SK-N-SH treated with all-trans-retinoic acid at 6 μM for 48 hours (cell line): ENCODE results near the gene CHCHD4.

ENCODE experiments used
- ATAC-seq: fragments of 200-7000 bp; cut with Tn5 transposase; 3 replicates; pipeline ENCODE4 v1.9.1; 2020; ENCODE audit warnings: mild to moderate bottlenecking, moderate library complexity
- ARNTL ChIP-seq: fragments of 450-650 bp; formaldehyde crosslinking; IDR thresholded peaks from 2 replicates; pipeline ENCODE4 v1.5.0; 2020; ENCODE audit warnings: low read depth, mild to moderate bottlenecking, moderate library complexity, borderline replicate concordance
- BACH2 ChIP-seq: fragments of 250-450 bp; sonication (Bioruptor Pico); IDR thresholded peaks from 2 replicates; pipeline ENCODE4 v1.9.0; 2021; ENCODE audit warnings: mild to moderate bottlenecking, borderline replicate concordance
- CSDC2 ChIP-seq: fragments of 250-450 bp; sonication (Bioruptor Pico); IDR thresholded peaks from 2 replicates; pipeline ENCODE4 v1.5.0; 2020; ENCODE audit warnings: mild to moderate bottlenecking, moderate library complexity
- ESRRG ChIP-seq: fragments of 250-450 bp; sonication (Bioruptor Pico); IDR thresholded peaks from 2 replicates; pipeline ENCODE4 v1.6.1; 2021; ENCODE audit warnings: mild to moderate bottlenecking
- GLIS3 ChIP-seq: fragments of 250-450 bp; sonication (Bioruptor Pico); IDR thresholded peaks from 2 replicates; pipeline ENCODE4 v1.5.0; 2020; ENCODE audit warnings: mild to moderate bottlenecking, moderate library complexity
- ISL1 ChIP-seq: fragments of 250-450 bp; sonication (Bioruptor Pico); IDR thresholded peaks from 2 replicates; pipeline ENCODE4 v2.1.2; 2022; ENCODE audit warnings: mild to moderate bottlenecking, moderate library complexity
- OSR1 ChIP-seq: fragments of 250-450 bp; sonication (Bioruptor Pico); IDR thresholded peaks from 2 replicates; pipeline ENCODE4 v1.8.0; 2022; ENCODE audit warnings: moderate library complexity, mild to moderate bottlenecking, inconsistent platforms
- PPARA ChIP-seq: fragments of 250-450 bp; sonication (Bioruptor Pico); IDR thresholded peaks from 2 replicates; pipeline ENCODE4 v1.5.0; 2020; ENCODE audit warnings: mild to moderate bottlenecking, borderline replicate concordance
- RARB ChIP-seq: fragments of 250-450 bp; sonication (Bioruptor Pico); IDR thresholded peaks from 2 replicates; pipeline ENCODE4 v1.8.0; 2021; ENCODE audit warnings: mild to moderate bottlenecking, moderate library complexity
- SNAI2 ChIP-seq: fragments of 250-450 bp; sonication (Bioruptor Pico); IDR thresholded peaks from 2 replicates; pipeline ENCODE4 v1.5.0; 2020; ENCODE audit warnings: mild to moderate bottlenecking, moderate library complexity
- TCF4 ChIP-seq: fragments of 250-450 bp; sonication (Bioruptor Pico); IDR thresholded peaks from 2 replicates; pipeline ENCODE4 v1.8.0; 2021; ENCODE audit warnings: mild to moderate bottlenecking, moderate library complexity, borderline replicate concordance
- TOX ChIP-seq: fragments of 250-450 bp; sonication (Bioruptor Pico); IDR thresholded peaks from 2 replicates; pipeline ENCODE4 v1.8.0; 2021; ENCODE audit warnings: mild to moderate bottlenecking, moderate library complexity, borderline replicate concordance
- ZC3H10 ChIP-seq: fragments of 250-450 bp; sonication (Bioruptor Pico); IDR thresholded peaks from 2 replicates; pipeline ENCODE4 v1.5.1; 2021; ENCODE audit warnings: mild to moderate bottlenecking, moderate library complexity
- ZFP3 ChIP-seq: fragments of 250-450 bp; sonication (Bioruptor Pico); IDR thresholded peaks from 2 replicates; pipeline ENCODE4 v1.5.0; 2020; ENCODE audit warnings: mild to moderate bottlenecking, moderate library complexity
- ZFP30 ChIP-seq: fragments of 450-650 bp; formaldehyde crosslinking; IDR thresholded peaks from 2 replicates; pipeline ENCODE4 v1.5.0; 2022; ENCODE audit warnings: mild to moderate bottlenecking, moderate library complexity
- ZNF565 ChIP-seq: fragments of 450-650 bp; formaldehyde crosslinking; conservative IDR thresholded peaks from 2 replicates; pipeline ENCODE4 v1.5.0; 2020; ENCODE audit warnings: low read depth, mild to moderate bottlenecking, moderate library complexity
- ZNF70 ChIP-seq: fragments of 450-650 bp; formaldehyde crosslinking; IDR thresholded peaks from 2 replicates; pipeline ENCODE4 v1.5.0; 2020; ENCODE audit warnings: mild to moderate bottlenecking, moderate library complexity
- ZNF8 ChIP-seq: fragments of 450-650 bp; formaldehyde crosslinking; IDR thresholded peaks from 2 replicates; pipeline ENCODE4 v1.5.0; 2020; ENCODE audit warnings: mild to moderate bottlenecking, moderate library complexity
- TF ChIP-seq, protein P1 (sequence below): fragments of 250-450 bp; sonication (Bioruptor Pico); IDR thresholded peaks from 2 replicates; pipeline ENCODE4 v1.8.0; 2021; ENCODE audit warnings: low read depth, mild to moderate bottlenecking, moderate library complexity, borderline replicate concordance
- TF ChIP-seq, protein P2 (sequence below): fragments of 250-450 bp; sonication (Bioruptor Pico); IDR thresholded peaks from 2 replicates; pipeline ENCODE4 v1.5.1; 2020; ENCODE audit warnings: low read depth, mild to moderate bottlenecking, moderate library complexity
- TF ChIP-seq, protein P3 (sequence below): fragments of 250-450 bp; sonication (Bioruptor Pico); IDR thresholded peaks from 2 replicates; pipeline ENCODE4 v1.5.0; 2020; ENCODE audit warnings: mild to moderate bottlenecking, moderate library complexity
- TF ChIP-seq, protein P4 (sequence below): fragments of 250-450 bp; sonication (Bioruptor Pico); IDR thresholded peaks from 2 replicates; pipeline ENCODE4 v1.5.1; 2021; ENCODE audit warnings: mild to moderate bottlenecking, moderate library complexity

The CHCHD4 gene

DNA sequence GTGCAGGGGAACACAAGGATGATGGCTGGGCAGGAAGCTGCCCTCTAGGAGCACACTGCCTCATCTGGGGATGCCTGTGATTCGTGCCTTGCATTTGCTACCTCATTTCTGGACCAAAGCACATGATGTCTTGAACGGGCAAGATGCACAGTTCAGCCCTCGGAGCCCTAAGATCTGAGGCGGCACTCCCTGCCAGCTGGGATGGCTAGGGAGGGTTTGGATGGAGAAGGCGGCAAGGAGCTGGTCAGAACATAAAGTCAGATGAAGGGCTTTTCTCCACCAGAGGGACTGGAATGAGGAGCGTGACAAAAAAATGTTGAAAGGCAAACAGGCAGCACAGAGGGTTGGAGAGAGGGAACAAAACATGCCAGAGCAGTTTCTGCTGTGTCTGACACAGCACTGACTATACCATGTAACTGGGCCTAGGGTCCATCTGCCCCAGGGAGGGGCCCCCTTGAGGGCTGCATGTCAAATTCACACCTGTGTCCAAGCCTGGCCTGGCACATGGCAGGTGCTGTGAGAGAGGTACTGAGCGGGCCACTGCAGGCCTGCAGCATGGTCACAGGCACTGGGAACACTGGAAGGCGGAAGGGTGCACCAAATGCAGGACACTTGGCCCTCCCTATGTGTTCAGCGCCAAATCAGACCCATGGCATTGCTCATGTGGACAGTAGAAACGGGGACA is 21.9 kb upstream of the CHCHD4 start:
- TF ChIP-seq ESRRG (CRISPR knock-in tag) (no peak), OSR1 (no peak), GLIS3 (CRISPR knock-in tag) (no peak), ARNTL (CRISPR knock-in tag) (no peak), ZNF70 (CRISPR knock-in tag) (no peak), CSDC2 (CRISPR knock-in tag) (no peak), ZC3H10 (CRISPR knock-in tag) (no peak), ZFP30 (CRISPR knock-in tag) (no peak), ISL1 (no peak), TCF4 (CRISPR knock-in tag) (no peak), RARB (CRISPR knock-in tag) (no peak), ZFP3 (CRISPR knock-in tag) (no peak)
- TF ChIP-seq, protein P1, sequence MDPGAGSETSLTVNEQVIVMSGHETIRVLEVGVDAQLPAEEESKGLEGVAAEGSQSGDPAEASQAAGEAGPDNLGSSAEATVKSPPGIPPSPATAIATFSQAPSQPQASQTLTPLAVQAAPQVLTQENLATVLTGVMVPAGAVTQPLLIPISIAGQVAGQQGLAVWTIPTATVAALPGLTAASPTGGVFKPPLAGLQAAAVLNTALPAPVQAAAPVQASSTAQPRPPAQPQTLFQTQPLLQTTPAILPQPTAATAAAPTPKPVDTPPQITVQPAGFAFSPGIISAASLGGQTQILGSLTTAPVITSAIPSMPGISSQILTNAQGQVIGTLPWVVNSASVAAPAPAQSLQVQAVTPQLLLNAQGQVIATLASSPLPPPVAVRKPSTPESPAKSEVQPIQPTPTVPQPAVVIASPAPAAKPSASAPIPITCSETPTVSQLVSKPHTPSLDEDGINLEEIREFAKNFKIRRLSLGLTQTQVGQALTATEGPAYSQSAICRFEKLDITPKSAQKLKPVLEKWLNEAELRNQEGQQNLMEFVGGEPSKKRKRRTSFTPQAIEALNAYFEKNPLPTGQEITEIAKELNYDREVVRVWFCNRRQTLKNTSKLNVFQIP (CRISPR knock-in tag) = no peak
- TF ChIP-seq, protein P2, sequence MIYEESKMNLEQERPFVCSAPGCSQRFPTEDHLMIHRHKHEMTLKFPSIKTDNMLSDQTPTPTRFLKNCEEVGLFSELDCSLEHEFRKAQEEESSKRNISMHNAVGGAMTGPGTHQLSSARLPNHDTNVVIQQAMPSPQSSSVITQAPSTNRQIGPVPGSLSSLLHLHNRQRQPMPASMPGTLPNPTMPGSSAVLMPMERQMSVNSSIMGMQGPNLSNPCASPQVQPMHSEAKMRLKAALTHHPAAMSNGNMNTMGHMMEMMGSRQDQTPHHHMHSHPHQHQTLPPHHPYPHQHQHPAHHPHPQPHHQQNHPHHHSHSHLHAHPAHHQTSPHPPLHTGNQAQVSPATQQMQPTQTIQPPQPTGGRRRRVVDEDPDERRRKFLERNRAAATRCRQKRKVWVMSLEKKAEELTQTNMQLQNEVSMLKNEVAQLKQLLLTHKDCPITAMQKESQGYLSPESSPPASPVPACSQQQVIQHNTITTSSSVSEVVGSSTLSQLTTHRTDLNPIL (CRISPR knock-in tag) = no peak
- TF ChIP-seq, protein P3, sequence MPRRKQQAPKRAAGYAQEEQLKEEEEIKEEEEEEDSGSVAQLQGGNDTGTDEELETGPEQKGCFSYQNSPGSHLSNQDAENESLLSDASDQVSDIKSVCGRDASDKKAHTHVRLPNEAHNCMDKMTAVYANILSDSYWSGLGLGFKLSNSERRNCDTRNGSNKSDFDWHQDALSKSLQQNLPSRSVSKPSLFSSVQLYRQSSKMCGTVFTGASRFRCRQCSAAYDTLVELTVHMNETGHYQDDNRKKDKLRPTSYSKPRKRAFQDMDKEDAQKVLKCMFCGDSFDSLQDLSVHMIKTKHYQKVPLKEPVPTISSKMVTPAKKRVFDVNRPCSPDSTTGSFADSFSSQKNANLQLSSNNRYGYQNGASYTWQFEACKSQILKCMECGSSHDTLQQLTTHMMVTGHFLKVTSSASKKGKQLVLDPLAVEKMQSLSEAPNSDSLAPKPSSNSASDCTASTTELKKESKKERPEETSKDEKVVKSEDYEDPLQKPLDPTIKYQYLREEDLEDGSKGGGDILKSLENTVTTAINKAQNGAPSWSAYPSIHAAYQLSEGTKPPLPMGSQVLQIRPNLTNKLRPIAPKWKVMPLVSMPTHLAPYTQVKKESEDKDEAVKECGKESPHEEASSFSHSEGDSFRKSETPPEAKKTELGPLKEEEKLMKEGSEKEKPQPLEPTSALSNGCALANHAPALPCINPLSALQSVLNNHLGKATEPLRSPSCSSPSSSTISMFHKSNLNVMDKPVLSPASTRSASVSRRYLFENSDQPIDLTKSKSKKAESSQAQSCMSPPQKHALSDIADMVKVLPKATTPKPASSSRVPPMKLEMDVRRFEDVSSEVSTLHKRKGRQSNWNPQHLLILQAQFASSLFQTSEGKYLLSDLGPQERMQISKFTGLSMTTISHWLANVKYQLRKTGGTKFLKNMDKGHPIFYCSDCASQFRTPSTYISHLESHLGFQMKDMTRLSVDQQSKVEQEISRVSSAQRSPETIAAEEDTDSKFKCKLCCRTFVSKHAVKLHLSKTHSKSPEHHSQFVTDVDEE (CRISPR knock-in tag) = no peak
- ATAC-seq = no peak

DNA sequence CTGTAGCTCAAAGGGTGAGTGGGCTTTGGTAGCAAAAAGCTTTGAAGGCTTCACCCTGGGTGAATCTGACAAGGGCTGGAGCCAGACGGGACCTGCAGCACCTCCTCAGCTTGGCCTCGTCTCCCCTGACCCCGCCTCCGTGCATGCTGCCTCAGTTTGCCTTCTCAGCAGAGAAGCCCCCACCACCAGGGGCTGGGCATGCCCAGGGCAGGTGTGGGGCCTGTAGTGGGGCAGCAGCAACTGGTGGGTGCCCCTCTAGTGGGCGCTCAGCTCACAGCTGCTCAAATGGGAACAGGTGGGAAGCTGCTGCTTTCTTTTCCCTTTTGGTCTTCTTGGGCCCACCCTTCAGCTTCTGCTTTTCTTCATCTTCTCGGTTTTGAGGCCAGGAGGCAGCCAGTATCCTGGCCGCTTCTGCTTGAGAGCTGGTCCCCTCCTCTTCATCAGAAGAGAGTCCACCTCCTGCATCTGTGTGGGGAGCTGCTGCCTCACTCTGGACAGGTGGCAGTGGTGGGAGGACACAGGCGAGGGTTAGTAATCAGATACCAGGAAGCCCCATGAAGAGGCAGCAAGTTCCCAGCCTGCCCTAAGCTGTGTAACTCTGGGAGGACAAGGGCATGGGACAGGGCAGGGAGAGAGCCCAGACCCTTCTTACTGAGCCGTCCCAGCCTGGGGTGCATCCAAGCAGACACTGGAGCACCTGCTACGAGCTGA is 21.2 kb upstream of the CHCHD4 start:
- TF ChIP-seq BACH2 (CRISPR knock-in tag) (no peak), SNAI2 (CRISPR knock-in tag) (no peak), ARNTL (CRISPR knock-in tag) (no peak), ZNF8 (CRISPR knock-in tag) (no peak), ZFP30 (CRISPR knock-in tag) (no peak), PPARA (CRISPR knock-in tag) (no peak), ZNF565 (CRISPR knock-in tag) (no peak), TOX (CRISPR knock-in tag) (no peak), ESRRG (CRISPR knock-in tag) (no peak), ZFP3 (CRISPR knock-in tag) (no peak), TCF4 (CRISPR knock-in tag) (no peak), CSDC2 (CRISPR knock-in tag) (no peak), ISL1 (no peak)
- TF ChIP-seq, protein P3 (CRISPR knock-in tag) = no peak
- TF ChIP-seq, protein P2 (CRISPR knock-in tag) = no peak
- TF ChIP-seq, protein P1 (CRISPR knock-in tag) = no peak
- TF ChIP-seq, protein P4, sequence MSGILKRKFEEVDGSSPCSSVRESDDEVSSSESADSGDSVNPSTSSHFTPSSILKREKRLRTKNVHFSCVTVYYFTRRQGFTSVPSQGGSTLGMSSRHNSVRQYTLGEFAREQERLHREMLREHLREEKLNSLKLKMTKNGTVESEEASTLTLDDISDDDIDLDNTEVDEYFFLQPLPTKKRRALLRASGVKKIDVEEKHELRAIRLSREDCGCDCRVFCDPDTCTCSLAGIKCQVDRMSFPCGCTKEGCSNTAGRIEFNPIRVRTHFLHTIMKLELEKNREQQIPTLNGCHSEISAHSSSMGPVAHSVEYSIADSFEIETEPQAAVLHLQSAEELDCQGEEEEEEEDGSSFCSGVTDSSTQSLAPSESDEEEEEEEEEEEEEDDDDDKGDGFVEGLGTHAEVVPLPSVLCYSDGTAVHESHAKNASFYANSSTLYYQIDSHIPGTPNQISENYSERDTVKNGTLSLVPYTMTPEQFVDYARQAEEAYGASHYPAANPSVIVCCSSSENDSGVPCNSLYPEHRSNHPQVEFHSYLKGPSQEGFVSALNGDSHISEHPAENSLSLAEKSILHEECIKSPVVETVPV = no peak
- ATAC-seq = no peak
